Fibroblast of the aortic adventitia (primary cell): ENCODE data around the gene WHAMM. TPM values are rescaled to one million over a fixed set of nuclear protein-coding genes. Genes with fewer than 3 reads are reported as not detected.

Experiments
- DNase-seq: peaks from one replicate; pipeline ENCODE4 v3.0.0-alpha.2; 2010; ENCODE audit warnings: low read depth
- H3K4me3 ChIP-seq: 2 replicates; pipeline ENCODE4 v1.5.1; 2011; ENCODE audit warnings: low read depth, mild to moderate bottlenecking, control low read depth, low read length, moderate library complexity
- total RNA-seq: library from RNA; depleted of rRNA; stranded (reverse); fragments of >200 nt; gene quantifications from 2 replicates; pipeline ENCODE4 v1.2.3, GENCODE V29; 2012; ENCODE audit warnings: low replicate concordance
- TF ChIP-seq, protein P1 (sequence below): IDR thresholded peaks from 2 replicates; pipeline ENCODE4 v1.5.1; 2011; ENCODE audit warnings: mild to moderate bottlenecking, low read length, control low read depth, inconsistent platforms; ENCODE audit not compliant: insufficient read depth

Gene WHAMM
- total RNA-seq, 1 donor = 4.4 TPM

DNA sequence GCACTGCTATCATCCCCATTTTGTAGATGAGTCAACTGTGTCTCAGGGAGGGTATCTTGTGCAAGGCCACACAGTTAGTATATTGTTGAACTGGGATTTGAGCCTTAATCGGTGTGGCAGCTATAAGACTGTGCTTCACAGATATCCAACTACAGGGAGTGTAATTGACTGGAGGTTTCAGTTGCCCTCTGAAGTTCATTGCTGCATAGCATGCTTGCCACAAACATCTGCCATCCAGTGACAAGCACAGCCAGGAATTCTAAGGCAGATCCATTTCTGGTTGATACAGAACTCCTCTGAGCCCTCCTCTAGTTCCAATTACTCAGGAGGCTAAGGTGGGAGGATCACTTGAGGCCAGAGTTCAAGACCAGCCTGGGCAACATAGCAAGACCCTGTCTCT, 19.9 kb upstream of the WHAMM start:
- no peak overlapping the region for H3K4me3 ChIP-seq
- DNase-seq = no peak
- TF ChIP-seq, protein P1, sequence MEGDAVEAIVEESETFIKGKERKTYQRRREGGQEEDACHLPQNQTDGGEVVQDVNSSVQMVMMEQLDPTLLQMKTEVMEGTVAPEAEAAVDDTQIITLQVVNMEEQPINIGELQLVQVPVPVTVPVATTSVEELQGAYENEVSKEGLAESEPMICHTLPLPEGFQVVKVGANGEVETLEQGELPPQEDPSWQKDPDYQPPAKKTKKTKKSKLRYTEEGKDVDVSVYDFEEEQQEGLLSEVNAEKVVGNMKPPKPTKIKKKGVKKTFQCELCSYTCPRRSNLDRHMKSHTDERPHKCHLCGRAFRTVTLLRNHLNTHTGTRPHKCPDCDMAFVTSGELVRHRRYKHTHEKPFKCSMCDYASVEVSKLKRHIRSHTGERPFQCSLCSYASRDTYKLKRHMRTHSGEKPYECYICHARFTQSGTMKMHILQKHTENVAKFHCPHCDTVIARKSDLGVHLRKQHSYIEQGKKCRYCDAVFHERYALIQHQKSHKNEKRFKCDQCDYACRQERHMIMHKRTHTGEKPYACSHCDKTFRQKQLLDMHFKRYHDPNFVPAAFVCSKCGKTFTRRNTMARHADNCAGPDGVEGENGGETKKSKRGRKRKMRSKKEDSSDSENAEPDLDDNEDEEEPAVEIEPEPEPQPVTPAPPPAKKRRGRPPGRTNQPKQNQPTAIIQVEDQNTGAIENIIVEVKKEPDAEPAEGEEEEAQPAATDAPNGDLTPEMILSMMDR = no peak

DNA sequence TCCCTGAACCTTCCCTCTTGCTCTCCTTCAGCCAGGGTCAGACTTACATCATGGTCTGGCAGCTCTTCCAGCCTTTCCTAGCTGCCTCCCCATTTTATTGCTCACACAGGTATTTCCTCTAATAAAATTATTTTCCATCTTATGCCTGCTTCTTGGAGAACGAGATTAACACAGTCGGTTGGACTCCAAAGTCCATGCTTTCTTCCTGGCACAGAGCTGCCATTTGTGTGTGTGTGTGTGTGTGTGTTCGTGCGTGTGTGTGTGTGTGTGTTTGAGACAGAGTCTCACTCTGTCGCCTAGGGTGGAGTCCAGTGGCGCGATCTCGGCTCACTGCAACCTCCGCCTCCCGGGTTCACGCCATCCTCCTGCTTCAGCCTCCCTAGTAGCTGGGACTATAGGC, 19.1 kb upstream of the WHAMM start:
- TF ChIP-seq, protein P1 = no peak
- DNase-seq = no peak
- no peak overlapping the region for H3K4me3 ChIP-seq

GRCh38 chr15:82792068-82792467, 17.4 kb upstream of the WHAMM start:
- no peak for DNase-seq
- TF ChIP-seq, protein P1 = no peak
- H3K4me3 ChIP-seq = no peak overlapping the region

DNA sequence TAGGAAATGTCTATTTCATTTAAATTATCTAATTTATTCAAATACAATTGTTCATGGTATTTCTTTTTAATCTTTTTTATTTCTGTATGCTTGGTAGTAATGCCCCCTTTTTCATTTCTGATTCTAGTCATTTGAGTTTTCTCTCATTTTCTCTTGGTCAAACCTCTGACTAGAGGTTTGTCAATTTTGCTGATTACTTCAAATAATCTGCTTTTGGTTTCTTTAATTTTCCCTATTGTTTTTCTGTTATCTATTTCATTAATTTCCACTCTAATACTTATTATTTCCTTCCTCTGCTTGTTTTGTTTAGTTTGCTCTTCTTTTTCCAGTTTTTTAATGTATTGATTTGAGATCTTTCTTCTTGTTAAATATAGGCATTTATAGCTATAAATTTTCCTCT, 15.7 kb upstream of the WHAMM start:
- TF ChIP-seq, protein P1 = no peak
- no peak overlapping the region for H3K4me3 ChIP-seq
- DNase-seq = no peak

DNA sequence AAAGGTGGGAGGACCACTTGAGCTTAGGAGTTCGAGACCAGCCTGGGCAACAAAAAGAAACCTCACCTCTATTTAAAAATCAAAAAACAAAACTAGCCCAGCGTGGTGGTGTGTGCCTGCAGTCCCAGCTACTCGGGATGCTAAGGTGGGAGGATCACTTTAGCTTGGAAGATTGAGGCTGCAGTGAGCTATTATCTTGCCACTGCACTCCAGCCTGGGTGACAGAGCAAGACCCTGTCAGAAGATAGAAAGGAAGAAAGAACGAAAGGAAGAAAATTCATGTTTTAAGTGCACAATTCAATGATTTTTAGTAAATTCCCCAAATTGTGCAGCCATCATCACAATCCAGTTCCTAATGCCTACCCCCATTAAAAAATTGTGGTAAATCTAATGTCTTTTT, 11.3 kb upstream of the WHAMM start:
- no peak overlapping the region for H3K4me3 ChIP-seq
- no peak for DNase-seq
- TF ChIP-seq, protein P1 = no peak

- DNase-seq = no peak
- no peak overlapping the region for H3K4me3 ChIP-seq
- TF ChIP-seq, protein P1 = no peak
Observed at GRCh38 chr15:82798531-82799166, 10.8 kb upstream of the WHAMM start.
